Upper lobe of left lung (tissue), 4 donors: ENCODE measurements around the gene UIMC1.
"Not testable (repeated sequence)": the region's sequence is repeated elsewhere in the genome, so short reads cannot be mapped to it uniquely, and the experiment has no call there.

ENCODE experiments used
- CTCF ChIP-seq, 6 experiments: fragments of 450-650 bp in 4 of 6; fragments of 200-600 bp in 2 of 6; sonication (generic) in 2 of 6; IDR thresholded peaks; one replicate each; pipeline ENCODE4 v1.5.1; 2016 to 2019; ENCODE audit warnings: antibody characterized with exemption in 6 of 6
- EP300 ChIP-seq, 4 donors: sonication (generic); formaldehyde crosslinking; IDR thresholded peaks; one replicate each; pipeline ENCODE4 v1.5.1; 2017; ENCODE audit warnings: antibody characterized with exemption in 4 of 4, control low read depth in 2 of 4

- not testable (repeated sequence) for TF ChIP-seq CTCF, EP300 (IDR thresholded peaks at IDR 0.05)
Observed at GRCh38 chr5:176999526-176999925, 7.1 kb downstream of the UIMC1 start.
